HEK293 (cell line): Measurements from ENCODE around the gene ERICH3.

Experiments
- CTCF ChIA-PET: fragments of 350-600 bp; formaldehyde crosslinking; extraction: SDS; loops from one replicate; lab custom pipeline; 2021; ENCODE audit warnings: antibody characterized with exemption; lab: Yijun Ruan, JAX
- POLR2A ChIA-PET: fragments of 300-600 bp; formaldehyde crosslinking; extraction: SDS; loops from one replicate; lab custom pipeline; 2020; ENCODE audit warnings: antibody characterized with exemption, inconsistent platforms; lab: Yijun Ruan, JAX
- H3K27ac ChIP-seq: fragments of 200-500 bp; sonication (Bioruptor generic); 2 replicates; pipeline ENCODE4 v1.5.1; 2014; ENCODE audit warnings: low read depth, low read length, control low read depth, inconsistent platforms; ENCODE audit errors: extremely low read depth
- H3K36me3 ChIP-seq, 2 experiments: fragments of 200-500 bp in 1 of 2; sonication (Bioruptor generic) in 1 of 2; 1 replicate in 1 of 2; 2 replicates in 1 of 2; pipeline ENCODE4 v1.5.1; 2014 to 2017; ENCODE audit warnings: inconsistent platforms in 2 of 2, low read length in 2 of 2; ENCODE audit not compliant: control insufficient read depth in 2 of 2, insufficient read depth in 1 of 2
- H3K4me1 ChIP-seq: fragments of 200-500 bp; sonication (Bioruptor generic); 2 replicates; pipeline ENCODE4 v1.5.1; 2014; ENCODE audit warnings: mild to moderate bottlenecking, low read length, inconsistent platforms; ENCODE audit not compliant: control insufficient read depth, insufficient read depth
- H3K4me3 ChIP-seq: 2 replicates; pipeline ENCODE4 v1.5.1; 2011; ENCODE audit warnings: low read depth, mild to moderate bottlenecking, control low read depth, low read length, moderate library complexity
- H3K9me3 ChIP-seq: fragments of 200-500 bp; sonication (Bioruptor generic); 2 replicates; pipeline ENCODE4 v1.5.1; 2014; ENCODE audit warnings: low read depth, low read length, inconsistent platforms; ENCODE audit not compliant: control insufficient read depth, insufficient read depth
- ATF2 ChIP-seq: fragments of 450-650 bp; formaldehyde crosslinking; IDR thresholded peaks from 2 replicates; pipeline ENCODE4 v1.5.1; 2016; ENCODE audit warnings: missing biosample characterization, missing genetic modification characterization, low read depth
- KLF10 ChIP-seq: fragments of 450-650 bp; IDR thresholded peaks from 2 replicates; pipeline ENCODE4 v1.5.1; 2018; ENCODE audit warnings: missing biosample characterization, mild to moderate bottlenecking, missing genetic modification characterization
- MEIS1 ChIP-seq: sonication (generic); formaldehyde crosslinking; IDR thresholded peaks from 2 replicates; pipeline ENCODE4 v1.8.1; 2022; ENCODE audit warnings: missing genetic modification reagents, mild to moderate bottlenecking, borderline replicate concordance
- SP2 ChIP-seq: fragments of 450-650 bp; formaldehyde crosslinking; IDR thresholded peaks from 2 replicates; pipeline ENCODE4 v1.5.1; 2016; ENCODE audit warnings: missing biosample characterization, missing genetic modification characterization
- ZBTB20 ChIP-seq: fragments of 450-650 bp; formaldehyde crosslinking; IDR thresholded peaks from 2 replicates; pipeline ENCODE4 v1.5.1; 2016; ENCODE audit warnings: missing biosample characterization, missing genetic modification characterization
- ZNF341 ChIP-seq: fragments of 450-650 bp; formaldehyde crosslinking; IDR thresholded peaks from 2 replicates; pipeline ENCODE4; 2016; ENCODE audit warnings: low read depth, missing biosample characterization, missing genetic modification characterization
- ZNF529 ChIP-seq: fragments of 450-650 bp; formaldehyde crosslinking; IDR thresholded peaks from 2 replicates; pipeline ENCODE4 v1.5.1; 2017; ENCODE audit warnings: missing genetic modification characterization, missing biosample characterization; ENCODE audit not compliant: insufficient replicate concordance
- ZNF670 ChIP-seq: fragments of 450-650 bp; formaldehyde crosslinking; IDR thresholded peaks from 2 replicates; pipeline ENCODE4 v1.5.1; 2016; ENCODE audit warnings: missing biosample characterization, missing genetic modification characterization, low read depth
- ZSCAN5A ChIP-seq: fragments of 450-650 bp; formaldehyde crosslinking; IDR thresholded peaks from 2 replicates; pipeline ENCODE4 v1.5.1; 2016; ENCODE audit warnings: missing biosample characterization, missing genetic modification characterization
- TF ChIP-seq, protein P1 (sequence below): fragments of 450-650 bp; IDR thresholded peaks from 2 replicates; pipeline ENCODE4 v1.5.1; 2018; ENCODE audit warnings: missing biosample characterization, missing genetic modification characterization
- TF ChIP-seq, protein P2 (sequence below): fragments of 450-650 bp; formaldehyde crosslinking; IDR thresholded peaks from 2 replicates; pipeline ENCODE4 v1.5.1; 2016; ENCODE audit warnings: missing biosample characterization, missing genetic modification characterization
- TF ChIP-seq, protein P3 (sequence below): fragments of 450-650 bp; formaldehyde crosslinking; IDR thresholded peaks from 2 replicates; pipeline ENCODE4 v1.5.1; 2016; ENCODE audit warnings: missing biosample characterization, missing genetic modification characterization

The ERICH3 gene

DNA sequence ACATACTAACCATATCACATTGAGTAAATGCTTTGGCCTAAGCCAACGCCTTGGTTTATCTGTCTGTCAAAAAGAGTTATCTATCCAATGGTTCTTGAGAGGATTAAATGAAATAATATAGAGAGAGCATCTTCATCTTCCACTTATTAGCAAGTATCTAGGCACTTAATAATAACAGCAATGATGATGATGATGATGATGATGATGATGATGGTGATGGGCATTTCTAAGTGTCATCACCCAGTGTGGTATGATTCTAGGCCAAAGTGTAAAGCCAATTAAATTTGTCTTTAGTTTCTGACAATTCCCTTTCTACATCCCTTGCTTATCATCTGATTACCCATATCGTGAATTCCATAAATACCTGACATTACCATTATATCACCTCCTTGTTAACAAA is 95.5 kb downstream of the ERICH3 start:
- H3K4me1 ChIP-seq = no peaks in the 10 kb centered on the region
- H3K36me3 ChIP-seq = no peaks in the 10 kb centered on the region
- TF ChIP-seq, protein P1, sequence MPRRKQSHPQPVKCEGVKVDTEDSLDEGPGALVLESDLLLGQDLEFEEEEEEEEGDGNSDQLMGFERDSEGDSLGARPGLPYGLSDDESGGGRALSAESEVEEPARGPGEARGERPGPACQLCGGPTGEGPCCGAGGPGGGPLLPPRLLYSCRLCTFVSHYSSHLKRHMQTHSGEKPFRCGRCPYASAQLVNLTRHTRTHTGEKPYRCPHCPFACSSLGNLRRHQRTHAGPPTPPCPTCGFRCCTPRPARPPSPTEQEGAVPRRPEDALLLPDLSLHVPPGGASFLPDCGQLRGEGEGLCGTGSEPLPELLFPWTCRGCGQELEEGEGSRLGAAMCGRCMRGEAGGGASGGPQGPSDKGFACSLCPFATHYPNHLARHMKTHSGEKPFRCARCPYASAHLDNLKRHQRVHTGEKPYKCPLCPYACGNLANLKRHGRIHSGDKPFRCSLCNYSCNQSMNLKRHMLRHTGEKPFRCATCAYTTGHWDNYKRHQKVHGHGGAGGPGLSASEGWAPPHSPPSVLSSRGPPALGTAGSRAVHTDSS (tag by site-specific recombination) = peak; percentile 55; the same call in 1 of the 2 replicates
- TF ChIP-seq ZBTB20 (tag by site-specific recombination) = no peak
- ChIA-PET POLR2A (no interaction called here), CTCF (no interaction called here)
- no peak overlapping the region for H3K27ac ChIP-seq
- H3K4me3 ChIP-seq = no peak overlapping the region
- H3K9me3 ChIP-seq = no peaks in the 10 kb centered on the region

DNA sequence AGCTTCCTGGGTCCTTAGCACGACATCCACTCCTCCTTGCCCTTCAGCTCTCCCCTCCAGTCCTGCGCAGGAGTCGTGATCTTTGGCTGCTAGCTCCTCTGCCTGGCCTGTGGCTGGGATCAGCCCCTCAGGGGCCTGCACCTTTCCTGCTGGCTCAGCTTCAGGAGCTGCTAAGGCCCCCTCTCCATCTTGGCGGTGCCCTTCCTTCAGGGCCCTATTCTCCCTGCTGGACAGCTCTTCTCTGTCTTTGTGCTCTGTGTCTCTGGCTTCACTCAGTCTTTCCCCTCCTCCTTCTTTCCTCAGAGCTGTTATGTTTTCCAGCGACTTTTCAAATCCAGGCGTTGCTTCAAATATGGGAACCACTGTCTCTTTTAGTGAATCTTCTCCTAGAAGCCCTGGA is 101.7 kb downstream of the ERICH3 start:
- H3K27ac ChIP-seq = no peak overlapping the region
- ChIA-PET CTCF (no interaction called here), POLR2A (no interaction called here)
- TF ChIP-seq, protein P2, sequence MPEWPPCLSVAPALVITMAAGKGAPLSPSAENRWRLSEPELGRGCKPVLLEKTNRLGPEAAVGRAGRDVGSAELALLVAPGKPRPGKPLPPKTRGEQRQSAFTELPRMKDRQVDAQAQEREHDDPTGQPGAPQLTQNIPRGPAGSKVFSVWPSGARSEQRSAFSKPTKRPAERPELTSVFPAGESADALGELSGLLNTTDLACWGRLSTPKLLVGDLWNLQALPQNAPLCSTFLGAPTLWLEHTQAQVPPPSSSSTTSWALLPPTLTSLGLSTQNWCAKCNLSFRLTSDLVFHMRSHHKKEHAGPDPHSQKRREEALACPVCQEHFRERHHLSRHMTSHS (tag by site-specific recombination) = no peak
- TF ChIP-seq, protein P3, sequence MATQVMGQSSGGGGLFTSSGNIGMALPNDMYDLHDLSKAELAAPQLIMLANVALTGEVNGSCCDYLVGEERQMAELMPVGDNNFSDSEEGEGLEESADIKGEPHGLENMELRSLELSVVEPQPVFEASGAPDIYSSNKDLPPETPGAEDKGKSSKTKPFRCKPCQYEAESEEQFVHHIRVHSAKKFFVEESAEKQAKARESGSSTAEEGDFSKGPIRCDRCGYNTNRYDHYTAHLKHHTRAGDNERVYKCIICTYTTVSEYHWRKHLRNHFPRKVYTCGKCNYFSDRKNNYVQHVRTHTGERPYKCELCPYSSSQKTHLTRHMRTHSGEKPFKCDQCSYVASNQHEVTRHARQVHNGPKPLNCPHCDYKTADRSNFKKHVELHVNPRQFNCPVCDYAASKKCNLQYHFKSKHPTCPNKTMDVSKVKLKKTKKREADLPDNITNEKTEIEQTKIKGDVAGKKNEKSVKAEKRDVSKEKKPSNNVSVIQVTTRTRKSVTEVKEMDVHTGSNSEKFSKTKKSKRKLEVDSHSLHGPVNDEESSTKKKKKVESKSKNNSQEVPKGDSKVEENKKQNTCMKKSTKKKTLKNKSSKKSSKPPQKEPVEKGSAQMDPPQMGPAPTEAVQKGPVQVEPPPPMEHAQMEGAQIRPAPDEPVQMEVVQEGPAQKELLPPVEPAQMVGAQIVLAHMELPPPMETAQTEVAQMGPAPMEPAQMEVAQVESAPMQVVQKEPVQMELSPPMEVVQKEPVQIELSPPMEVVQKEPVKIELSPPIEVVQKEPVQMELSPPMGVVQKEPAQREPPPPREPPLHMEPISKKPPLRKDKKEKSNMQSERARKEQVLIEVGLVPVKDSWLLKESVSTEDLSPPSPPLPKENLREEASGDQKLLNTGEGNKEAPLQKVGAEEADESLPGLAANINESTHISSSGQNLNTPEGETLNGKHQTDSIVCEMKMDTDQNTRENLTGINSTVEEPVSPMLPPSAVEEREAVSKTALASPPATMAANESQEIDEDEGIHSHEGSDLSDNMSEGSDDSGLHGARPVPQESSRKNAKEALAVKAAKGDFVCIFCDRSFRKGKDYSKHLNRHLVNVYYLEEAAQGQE = peak; percentile 77
- TF ChIP-seq, all 188 proteins: peak for 1
- no peaks in the 10 kb centered on the region for H3K36me3 ChIP-seq
- no peaks in the 10 kb centered on the region for H3K9me3 ChIP-seq
- H3K4me3 ChIP-seq = no peak overlapping the region
- H3K4me1 ChIP-seq = no peaks in the 10 kb centered on the region

GRCh38 chr1:74571493-74571800 is 102.1 kb downstream of the ERICH3 start:
- H3K9me3 ChIP-seq = no peaks in the 10 kb centered on the region
- no peaks in the 10 kb centered on the region for H3K4me1 ChIP-seq
- H3K27ac ChIP-seq = no peak overlapping the region
- H3K36me3 ChIP-seq = no peaks in the 10 kb centered on the region
- no peak overlapping the region for H3K4me3 ChIP-seq
- POLR2A ChIA-PET = no interaction called here
- CTCF ChIA-PET = no interaction called here
- TF ChIP-seq ZNF341 (peak; percentile 17; the same call in 1 of the 2 replicates), KLF10 (tag by site-specific recombination) (no peak), ZNF670 (tag by site-specific recombination) (no peak), ATF2 (tag by site-specific recombination) (no peak), ZSCAN5A (tag by site-specific recombination) (no peak), MEIS1 (CRISPR knock-in tag) (no peak), SP2 (tag by site-specific recombination) (no peak), ZNF529 (tag by site-specific recombination) (no peak)
